ENCODE data around the gene FAM47A.

The FAM47A gene

DNA sequence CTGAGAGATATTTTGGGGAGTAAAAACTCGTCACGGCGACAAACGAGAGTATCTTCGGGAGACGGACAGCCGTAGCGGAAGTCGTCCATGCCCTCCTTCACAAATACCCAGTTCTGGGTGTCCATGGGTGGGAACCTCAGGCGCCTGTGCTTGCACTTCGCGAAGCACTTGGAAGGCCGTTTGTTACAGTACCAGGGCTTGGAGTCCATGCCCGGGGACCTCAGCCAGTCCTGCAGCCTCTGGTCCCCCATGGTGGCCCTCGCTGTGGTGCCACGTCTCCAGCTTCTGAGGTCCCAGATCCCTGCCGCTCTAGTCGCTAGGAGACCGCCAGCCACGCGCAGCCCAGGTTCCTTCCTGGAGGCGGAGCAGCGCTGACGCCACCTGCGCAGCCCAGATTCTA, at the start of gene FAM47A:
TSS of gene FAM47A (minus strand) at position 287 of the 400 bp plus-strand sequence. CDS start at position 251, 36 bp downstream.
- no peak for DNase-seq

DNA sequence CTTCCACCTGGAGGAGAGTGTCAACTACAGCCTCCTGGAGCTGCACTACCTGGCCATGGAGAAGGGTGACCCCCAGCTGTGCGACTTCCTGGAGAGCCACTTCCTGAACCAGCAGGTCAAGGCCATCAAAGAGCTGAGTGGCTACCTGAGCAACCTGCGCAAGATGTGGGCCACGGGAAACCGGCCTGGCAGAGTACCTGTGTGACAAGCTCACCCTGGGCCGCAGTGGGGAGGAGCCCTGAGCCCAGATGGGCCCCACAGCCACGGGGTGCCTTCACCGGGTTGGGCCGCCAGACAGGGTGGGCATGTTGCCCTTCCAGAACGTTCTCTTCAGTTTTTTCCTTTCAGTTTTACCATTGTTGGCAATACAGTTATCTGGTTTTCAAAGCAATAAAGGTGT, 15.2 kb upstream of the FAM47A start:
- no peak for DNase-seq

GRCh38 chrX:34146906-34147305, 14.8 kb upstream of the FAM47A start:
- DNase-seq = no peak

GRCh38 chrX:34144246-34144645, 12.1 kb upstream of the FAM47A start:
- no peak for DNase-seq

DNA sequence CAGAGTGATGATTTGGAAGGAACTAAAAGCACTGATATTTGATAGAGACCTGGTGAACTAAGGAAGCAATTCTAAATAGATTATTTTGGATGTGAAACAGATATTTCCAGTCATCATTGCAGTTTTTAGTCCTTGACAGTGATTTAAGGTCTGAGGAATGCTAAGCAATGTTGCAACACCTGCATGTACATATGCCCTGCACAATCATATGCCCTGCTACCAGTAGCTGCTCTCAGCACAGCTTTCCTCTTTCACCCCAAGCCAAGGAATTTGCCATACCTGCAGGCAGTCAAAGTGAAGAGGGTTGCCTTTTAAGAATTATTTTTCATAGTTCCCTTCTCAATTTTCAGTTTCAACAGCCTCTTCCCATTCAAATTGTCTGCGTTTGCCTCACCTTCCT, 8.7 kb upstream of the FAM47A start:
- DNase-seq = no peak

DNA sequence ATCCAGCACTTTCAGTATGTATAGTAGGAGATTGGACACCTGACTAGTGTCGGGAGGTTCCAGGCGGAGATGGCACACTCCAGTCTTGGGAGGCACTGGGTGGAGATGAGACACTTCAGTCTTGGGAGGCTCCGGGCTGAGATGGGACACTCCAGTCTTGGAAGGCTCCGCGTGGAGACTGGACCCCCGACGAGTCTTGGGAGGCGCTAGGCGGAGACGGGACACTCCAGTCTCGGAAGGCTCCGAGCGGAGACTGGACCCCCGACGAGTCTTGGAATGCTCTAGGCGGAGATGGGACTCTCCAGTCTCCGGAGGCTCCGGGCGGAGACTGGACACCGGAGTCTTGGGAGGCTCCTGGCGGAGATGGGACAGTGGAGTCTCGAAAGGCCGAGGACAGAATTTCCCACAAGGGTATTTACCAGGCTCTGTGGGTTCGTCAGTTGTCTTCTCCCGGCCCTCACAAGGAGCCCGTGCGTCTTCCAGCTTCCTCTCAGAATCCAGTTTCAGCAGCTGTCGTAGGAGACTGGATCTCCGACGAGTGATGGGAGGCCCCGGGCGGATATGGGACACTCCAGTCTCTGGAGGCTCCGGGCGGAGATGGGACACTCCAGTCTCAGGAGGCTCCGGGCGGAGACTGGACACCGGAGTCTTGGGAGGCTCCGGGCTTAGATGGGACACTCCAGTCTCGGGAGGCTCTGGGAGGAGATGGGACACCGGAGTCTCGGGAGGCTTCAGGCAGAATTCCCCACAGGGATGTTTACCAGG, 952 bp downstream of the FAM47A start:
- DNase-seq = no peak

GRCh38 chrX:34130501-34130900, 1.6 kb downstream of the FAM47A start:
- DNase-seq = no peak

DNA sequence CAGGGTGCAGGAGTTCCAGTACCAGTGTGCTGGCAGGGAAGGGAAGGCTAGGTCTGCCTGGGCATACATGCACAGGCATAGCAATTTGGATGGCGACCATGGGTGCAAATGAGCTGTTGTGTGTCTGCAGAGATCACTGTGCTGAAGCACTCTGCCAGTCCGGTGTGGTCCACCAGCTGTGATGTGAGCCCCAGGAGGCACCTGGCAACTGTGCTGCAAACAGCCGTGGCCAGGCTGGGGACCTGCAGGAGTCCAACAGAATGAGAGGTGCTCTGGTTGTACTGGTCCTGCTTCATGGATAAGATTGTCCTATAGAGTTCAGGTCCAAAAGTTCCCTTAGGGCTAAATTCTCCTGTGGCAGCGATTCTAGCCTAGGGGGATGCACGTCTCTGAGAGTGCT, 6.1 kb downstream of the FAM47A start:
- no peak for DNase-seq

DNA sequence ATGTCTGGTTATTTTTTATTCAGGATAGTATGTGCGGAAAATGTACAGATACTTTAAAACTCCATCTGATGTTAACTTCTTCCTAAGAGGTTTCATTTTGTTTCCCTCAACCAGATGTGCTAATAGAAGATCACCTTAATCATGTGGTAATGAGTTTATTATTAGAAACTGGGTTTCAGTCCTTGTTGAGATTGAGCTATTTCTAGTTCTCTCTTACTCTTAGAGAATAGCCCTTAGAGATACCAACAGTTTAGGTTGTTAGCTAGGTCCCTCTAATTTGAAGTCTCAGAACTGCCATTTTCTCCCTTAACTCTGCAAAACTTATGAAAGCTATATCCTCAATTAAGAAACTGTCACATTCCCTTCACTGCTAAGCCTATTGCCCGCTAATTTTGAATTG, 13.0 kb downstream of the FAM47A start:
- DNase-seq = no peak

DNA sequence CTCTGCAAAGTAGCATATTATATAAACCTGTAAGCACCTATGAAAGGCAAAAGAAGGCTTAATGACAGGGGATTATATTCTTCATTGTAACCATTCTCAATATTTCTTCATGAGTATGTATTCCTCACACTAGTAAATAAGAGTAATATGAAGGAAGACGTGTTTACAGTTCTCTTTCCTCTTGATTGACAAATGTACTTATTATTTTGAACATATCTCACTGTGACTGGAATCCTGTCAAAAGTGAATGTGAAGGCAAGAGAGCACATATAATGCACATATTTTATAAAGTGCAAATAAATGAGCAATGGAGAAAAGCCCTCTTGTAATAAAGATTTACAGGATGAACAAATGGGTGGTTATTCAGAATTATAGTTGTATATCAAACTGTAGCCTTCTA, 19.7 kb downstream of the FAM47A start:
- DNase-seq = no peak
